H9 (cell line): Measurements from ENCODE around the gene CUL4B. TPM values are rescaled to one million over a fixed set of nuclear protein-coding genes. Genes with fewer than 3 reads are reported as not detected.

Source experiments
- DNase-seq: peaks from one replicate; pipeline ENCODE4 v3.0.0-alpha.2; 2017
- H2AFZ ChIP-seq: one replicate; pipeline ENCODE4 v1.6.1; 2013; ENCODE audit warnings: mild to moderate bottlenecking, low read length, control low read depth, moderate library complexity
- H2AK5ac ChIP-seq: 2 replicates; pipeline ENCODE4 v1.6.1; 2013; ENCODE audit warnings: low read length, control low read depth, mixed read lengths; ENCODE audit not compliant: insufficient read length
- H2BK120ac ChIP-seq: one replicate; pipeline ENCODE4 v1.6.1; 2013; ENCODE audit warnings: low read depth, mild to moderate bottlenecking, low read length, control low read depth, inconsistent platforms; ENCODE audit not compliant: poor library complexity, severe bottlenecking
- H2BK12ac ChIP-seq: 2 replicates; pipeline ENCODE4 v1.6.1; 2013; ENCODE audit warnings: low read length, control low read depth, mixed read lengths, low read depth; ENCODE audit not compliant: insufficient read length
- H2BK15ac ChIP-seq: 2 replicates; pipeline ENCODE4 v1.6.1; 2013; ENCODE audit warnings: low read depth, low read length, control low read depth
- H2BK20ac ChIP-seq: one replicate; pipeline ENCODE4 v1.6.1; 2013; ENCODE audit warnings: low read depth, mild to moderate bottlenecking, low read length, control low read depth, inconsistent platforms; ENCODE audit not compliant: poor library complexity, severe bottlenecking
- H2BK5ac ChIP-seq: 2 replicates; pipeline ENCODE4 v1.6.1; 2013; ENCODE audit warnings: low read length, control low read depth, mixed read lengths; ENCODE audit not compliant: insufficient read length
- H3K14ac ChIP-seq: 2 replicates; pipeline ENCODE4 v1.6.1; 2013; ENCODE audit warnings: low read length, control low read depth; ENCODE audit not compliant: insufficient read depth
- H3K18ac ChIP-seq: 2 replicates; pipeline ENCODE4 v1.6.1; 2013; ENCODE audit warnings: low read depth, mild to moderate bottlenecking, mixed read lengths, low read length, control low read depth; ENCODE audit not compliant: insufficient read length
- H3K23ac ChIP-seq: 2 replicates; pipeline ENCODE4 v1.6.1; 2013; ENCODE audit warnings: low read length, control low read depth, mixed read lengths, low read depth; ENCODE audit not compliant: insufficient read length
- H3K23me2 ChIP-seq: 2 replicates; pipeline ENCODE4 v1.6.1; 2013; ENCODE audit warnings: low read depth, mild to moderate bottlenecking, mixed read lengths, low read length, control low read depth; ENCODE audit not compliant: insufficient read length, poor library complexity, severe bottlenecking
- H3K27ac ChIP-seq: 2 replicates; pipeline ENCODE4 v1.5.1; 2013; ENCODE audit warnings: low read length, control low read depth, mixed read lengths, low read depth; ENCODE audit not compliant: insufficient read length
- H3K27me3 ChIP-seq: 2 replicates; pipeline ENCODE4 v1.6.1; 2013; ENCODE audit warnings: low read length, control low read depth, inconsistent platforms; ENCODE audit not compliant: insufficient read depth
- H3K4ac ChIP-seq: 2 replicates; pipeline ENCODE4 v1.6.1; 2013; ENCODE audit warnings: low read depth, mild to moderate bottlenecking, control low read depth, inconsistent platforms, low read length, moderate library complexity
- H3K4me1 ChIP-seq: 2 replicates; pipeline ENCODE4 v1.6.1; 2013; ENCODE audit warnings: low read length, control low read depth, inconsistent platforms; ENCODE audit not compliant: insufficient read depth
- H3K4me2 ChIP-seq: 2 replicates; pipeline ENCODE4 v1.6.1; 2013; ENCODE audit warnings: low read length, control low read depth, mixed read lengths; ENCODE audit not compliant: insufficient read length, insufficient read depth
- H3K56ac ChIP-seq: 2 replicates; pipeline ENCODE4 v1.6.1; 2013; ENCODE audit warnings: low read depth, mild to moderate bottlenecking, mixed read lengths, low read length, control low read depth; ENCODE audit not compliant: insufficient read length
- H3K79me1 ChIP-seq: 2 replicates; pipeline ENCODE4 v1.6.1; 2013; ENCODE audit warnings: low read depth, mild to moderate bottlenecking, moderate library complexity, low read length, control low read depth, inconsistent platforms; ENCODE audit not compliant: insufficient read depth, poor library complexity, severe bottlenecking
- H3K79me2 ChIP-seq: 2 replicates; pipeline ENCODE4 v1.6.1; 2013; ENCODE audit warnings: low read length, control low read depth, inconsistent platforms; ENCODE audit not compliant: insufficient read depth
- H3K9ac ChIP-seq: 2 replicates; pipeline ENCODE4 v1.6.1; 2013; ENCODE audit warnings: low read length, control low read depth, mixed read lengths; ENCODE audit not compliant: insufficient read length; ENCODE audit errors: extremely low read depth
- H3K9me3 ChIP-seq: one replicate; pipeline ENCODE4 v1.6.1; 2013; ENCODE audit warnings: low read depth, low read length, inconsistent platforms; ENCODE audit not compliant: control insufficient read depth
- H3T11ph ChIP-seq: one replicate; pipeline ENCODE4 v1.6.1; 2013; ENCODE audit warnings: mild to moderate bottlenecking, low read length, control low read depth, inconsistent platforms
- H4K20me1 ChIP-seq: one replicate; pipeline ENCODE4 v1.6.1; 2013; ENCODE audit not compliant: control insufficient read depth, insufficient read length, insufficient read depth
- H4K5ac ChIP-seq: 2 replicates; pipeline ENCODE4 v1.6.1; 2013; ENCODE audit warnings: low read depth, mild to moderate bottlenecking, mixed read lengths, low read length, control low read depth; ENCODE audit not compliant: insufficient read length
- H4K8ac ChIP-seq: replicated peaks from 2 replicates; pipeline ENCODE4 v1.6.1; 2013; ENCODE audit warnings: low read length, control low read depth, mixed read lengths, low read depth; ENCODE audit not compliant: insufficient read length
- H4K91ac ChIP-seq: 2 replicates; pipeline ENCODE4 v1.6.1; 2013; ENCODE audit warnings: low read depth, mild to moderate bottlenecking, moderate library complexity, mixed read lengths, low read length, control low read depth; ENCODE audit not compliant: insufficient read length
- H3K27ac Mint-ChIP-seq, 3 experiments: 2 replicates in 2 of 3; 3 replicates in 1 of 3; pipeline ENCODE4 v1.8.0; 2020 to 2021; ENCODE audit warnings: mixed read lengths in 3 of 3, mild to moderate bottlenecking in 1 of 3, moderate library complexity in 1 of 3
- H3K27me3 Mint-ChIP-seq: 2 replicates; pipeline ENCODE4 v1.8.0; 2021; ENCODE audit warnings: low read depth, mild to moderate bottlenecking, moderate library complexity, mixed read lengths
- H3K36me3 Mint-ChIP-seq, 3 experiments: 2 replicates in 2 of 3; 3 replicates in 1 of 3; pipeline ENCODE4 v1.8.0; 2020 to 2021; ENCODE audit warnings: low read depth in 3 of 3, mixed read lengths in 3 of 3; ENCODE audit not compliant: insufficient read depth in 1 of 3
- H3K4me1 Mint-ChIP-seq, 2 experiments: 2 replicates each; pipeline ENCODE4 v1.8.0; 2020; ENCODE audit warnings: mixed read lengths in 2 of 2
- H3K4me3 Mint-ChIP-seq, 2 experiments: 2 replicates in 1 of 2; 3 replicates in 1 of 2; pipeline ENCODE4 v1.8.0; 2020 to 2021; ENCODE audit warnings: mild to moderate bottlenecking in 2 of 2, mixed read lengths in 2 of 2, moderate library complexity in 1 of 2
- H3K9me3 Mint-ChIP-seq, 2 experiments: 2 replicates in 1 of 2; 3 replicates in 1 of 2; pipeline ENCODE4 v1.8.0; 2020; ENCODE audit warnings: mild to moderate bottlenecking in 2 of 2, mixed read lengths in 2 of 2, moderate library complexity in 1 of 2
- WGBS: extraction: QIAGEN DNeasy Blood & Tissue Kit; methylation state at CpG from one replicate; pipeline ENCODE4 v1.1.7; 2013; ENCODE audit warnings: missing lambda C conversion rate, low lambda C conversion rate, mixed read lengths; ENCODE audit not compliant: insufficient read length; ENCODE audit errors: extremely low coverage; 5-methylcytosine and 5-hydroxymethylcytosine counted together
- total RNA-seq: library from RNA; stranded (reverse); gene quantifications from 2 replicates; pipeline ENCODE4 v1.2.1, GENCODE V29; 2021
- TF ChIP-seq, protein P1 (sequence below): fragments of 200-600 bp; sonication (generic); conservative IDR thresholded peaks from 3 replicates; pipeline ENCODE4 v1.8.0; 2021; ENCODE audit warnings: antibody characterized with exemption, mild to moderate bottlenecking

Gene CUL4B
- total RNA-seq, 1 experiment from 2014 or later = 48.4 TPM

DNA sequence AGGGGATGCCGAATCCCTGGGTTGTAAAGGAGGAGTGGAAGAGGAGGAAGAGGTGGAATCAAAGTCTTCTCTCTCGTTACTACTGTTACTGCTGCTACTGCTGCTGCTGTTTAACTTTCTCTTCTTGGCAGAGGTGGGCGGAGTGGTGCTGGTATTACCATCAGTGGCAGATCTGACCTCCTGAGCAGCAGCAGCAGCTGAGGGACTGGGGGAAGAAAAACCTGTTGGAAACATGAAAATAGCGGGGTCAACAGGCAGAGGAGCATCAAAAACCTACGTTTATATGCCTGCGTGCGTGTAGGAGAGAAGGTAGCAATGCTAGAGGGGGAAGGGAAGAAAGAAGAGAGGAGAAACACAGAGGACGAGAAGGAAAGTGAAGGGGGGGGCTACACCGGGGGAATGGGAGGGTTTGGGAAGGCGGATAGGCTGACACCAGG is 339 bp downstream of the CUL4B start:
- H3K79me2 ChIP-seq = peaks cover 2% of the 10 kb centered on the region; the same call in 1 of the 2 replicates
- WGBS = no CpG with 5 or more reads among the region's 10 CpGs
- TF ChIP-seq, protein P1, sequence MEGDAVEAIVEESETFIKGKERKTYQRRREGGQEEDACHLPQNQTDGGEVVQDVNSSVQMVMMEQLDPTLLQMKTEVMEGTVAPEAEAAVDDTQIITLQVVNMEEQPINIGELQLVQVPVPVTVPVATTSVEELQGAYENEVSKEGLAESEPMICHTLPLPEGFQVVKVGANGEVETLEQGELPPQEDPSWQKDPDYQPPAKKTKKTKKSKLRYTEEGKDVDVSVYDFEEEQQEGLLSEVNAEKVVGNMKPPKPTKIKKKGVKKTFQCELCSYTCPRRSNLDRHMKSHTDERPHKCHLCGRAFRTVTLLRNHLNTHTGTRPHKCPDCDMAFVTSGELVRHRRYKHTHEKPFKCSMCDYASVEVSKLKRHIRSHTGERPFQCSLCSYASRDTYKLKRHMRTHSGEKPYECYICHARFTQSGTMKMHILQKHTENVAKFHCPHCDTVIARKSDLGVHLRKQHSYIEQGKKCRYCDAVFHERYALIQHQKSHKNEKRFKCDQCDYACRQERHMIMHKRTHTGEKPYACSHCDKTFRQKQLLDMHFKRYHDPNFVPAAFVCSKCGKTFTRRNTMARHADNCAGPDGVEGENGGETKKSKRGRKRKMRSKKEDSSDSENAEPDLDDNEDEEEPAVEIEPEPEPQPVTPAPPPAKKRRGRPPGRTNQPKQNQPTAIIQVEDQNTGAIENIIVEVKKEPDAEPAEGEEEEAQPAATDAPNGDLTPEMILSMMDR = no peak

More for the DNA sequence above, 339 bp downstream of the CUL4B start:
- Histone ChIP-seq H3K4ac (no peak overlapping the region), H2AK5ac (no peak overlapping the region), H2BK12ac (no peak overlapping the region), H2BK120ac (no peak overlapping the region), H3K4me1 (no peaks in the 10 kb centered on the region), H4K20me1 (no peaks in the 10 kb centered on the region), H3K23ac (no peak overlapping the region), H4K5ac (peak overlapping the region; percentile 54), H3T11ph (no peak overlapping the region), H3K23me2 (peaks cover 4% of the 10 kb centered on the region), H3K27me3 (no peaks in the 10 kb centered on the region), H2AFZ (no peak overlapping the region), H2BK5ac (no peak overlapping the region), H3K9ac (peak overlapping the region; percentile 84), H3K79me1 (no peaks in the 10 kb centered on the region), H4K91ac (no peak overlapping the region), H3K18ac (no peak overlapping the region), H3K27ac (peak overlapping the region; percentile 79), H3K4me2 (peak overlapping the region; percentile 91), H3K9me3 (peaks cover 8% of the 10 kb centered on the region), H3K14ac (no peak overlapping the region), H2BK20ac (no peak overlapping the region), H2BK15ac (no peak overlapping the region), H3K56ac (no peak overlapping the region), H4K8ac (no peak overlapping the region)
- peaks cover 6 to 11% of the 10 kb centered on the region in 2 experiments for H3K4me1 Mint-ChIP-seq
- DNase-seq = no peak
- peaks cover 42 to 60% of the 10 kb centered on the region in 2 experiments for H3K9me3 Mint-ChIP-seq
- H3K27me3 Mint-ChIP-seq = no peaks in the 10 kb centered on the region
- H3K4me3 Mint-ChIP-seq = peak overlapping the region; percentile 90 to 91
- peaks cover 3 to 14% (median 11%) of the 10 kb centered on the region in 3 experiments; a peak in 5 of 7 replicates for H3K36me3 Mint-ChIP-seq
- H3K27ac Mint-ChIP-seq = peak overlapping the region; percentile 96 to 99 (median 99)
